Osteocyte (in vitro differentiated cells): Measurements from ENCODE around the gene TACC2. TPM values are rescaled to one million over a fixed set of nuclear protein-coding genes. Genes with fewer than 3 reads are reported as not detected.

ENCODE experiments used
- DNase-seq: peaks from one replicate; pipeline ENCODE4 v3.0.0; 2021; ENCODE audit warnings: mixed read lengths; ENCODE audit not compliant: unreplicated experiment; ENCODE audit errors: extremely low spot score
- H3K27ac Mint-ChIP-seq: one replicate; pipeline ENCODE4 v1.8.0; 2021; ENCODE audit warnings: mild to moderate bottlenecking, mixed read lengths; ENCODE audit not compliant: unreplicated experiment
- H3K27me3 Mint-ChIP-seq: one replicate; pipeline ENCODE4 v1.8.0; 2021; ENCODE audit warnings: mixed read lengths; ENCODE audit not compliant: unreplicated experiment
- H3K36me3 Mint-ChIP-seq: one replicate; pipeline ENCODE4 v1.8.0; 2021; ENCODE audit warnings: mixed read lengths; ENCODE audit not compliant: unreplicated experiment
- H3K4me1 Mint-ChIP-seq: one replicate; pipeline ENCODE4 v1.8.0; 2021; ENCODE audit warnings: mixed read lengths; ENCODE audit not compliant: unreplicated experiment
- H3K4me3 Mint-ChIP-seq: one replicate; pipeline ENCODE4 v1.8.0; 2021; ENCODE audit warnings: mild to moderate bottlenecking, moderate library complexity, mixed read lengths; ENCODE audit not compliant: unreplicated experiment
- H3K9me3 Mint-ChIP-seq: one replicate; pipeline ENCODE4 v1.8.0; 2021; ENCODE audit warnings: mixed read lengths; ENCODE audit not compliant: unreplicated experiment
- CTCF ChIP-seq: fragments of 200-600 bp; sonication (generic); IDR thresholded peaks from 2 replicates; pipeline ENCODE4 v1.5.0; 2021; ENCODE audit warnings: antibody characterized with exemption, mild to moderate bottlenecking, moderate library complexity
- total RNA-seq: library from RNA; stranded (reverse); gene quantifications from 2 replicates; pipeline ENCODE4 v1.2.1, GENCODE V29; 2021

The TACC2 gene
- total RNA-seq, 1 donor from 2014 or later, result 64.2 TPM

GRCh38 chr10:122181876-122182275, 192.9 kb downstream of the TACC2 start:
- Mint-ChIP-seq H3K36me3 (peaks cover 2% of the 10 kb centered on the region), H3K27me3 (no peaks in the 10 kb centered on the region), H3K4me3 (no peak overlapping the region), H3K9me3 (no peaks in the 10 kb centered on the region), H3K4me1 (peaks cover 52% of the 10 kb centered on the region), H3K27ac (peak overlapping the region; percentile 66)
- no peak for TF ChIP-seq CTCF
- no peak for DNase-seq

GRCh38 chr10:122182308-122182707, 193.3 kb downstream of the TACC2 start:
- no peak for DNase-seq
- H3K4me3 Mint-ChIP-seq, result no peak overlapping the region
- peaks cover 2% of the 10 kb centered on the region for H3K36me3 Mint-ChIP-seq
- H3K9me3 Mint-ChIP-seq, result no peaks in the 10 kb centered on the region
- no peak for TF ChIP-seq CTCF
- H3K27me3 Mint-ChIP-seq, result no peaks in the 10 kb centered on the region
- H3K27ac Mint-ChIP-seq, result peak overlapping the region; percentile 65
- H3K4me1 Mint-ChIP-seq, result peaks cover 54% of the 10 kb centered on the region

GRCh38 chr10:122184254-122184653, 195.3 kb downstream of the TACC2 start:
- no peak overlapping the region for H3K4me3 Mint-ChIP-seq
- no peak for DNase-seq
- TF ChIP-seq CTCF, result no peak
- H3K36me3 Mint-ChIP-seq, result peaks cover 3% of the 10 kb centered on the region
- no peaks in the 10 kb centered on the region for H3K9me3 Mint-ChIP-seq
- no peaks in the 10 kb centered on the region for H3K27me3 Mint-ChIP-seq
- peaks cover 49% of the 10 kb centered on the region for H3K4me1 Mint-ChIP-seq
- H3K27ac Mint-ChIP-seq, result peak overlapping the region; percentile 65

GRCh38 chr10:122185643-122186042, 196.7 kb downstream of the TACC2 start:
- Mint-ChIP-seq H3K27ac (no peak overlapping the region), H3K4me3 (no peak overlapping the region), H3K4me1 (peaks cover 56% of the 10 kb centered on the region), H3K9me3 (no peaks in the 10 kb centered on the region), H3K36me3 (peaks cover 3% of the 10 kb centered on the region), H3K27me3 (no peaks in the 10 kb centered on the region)
- DNase-seq, result no peak
- no peak for TF ChIP-seq CTCF

GRCh38 chr10:122186816-122187810, 198.2 kb downstream of the TACC2 start:
- no peak for TF ChIP-seq CTCF
- Mint-ChIP-seq H3K27ac (peak overlapping the region; percentile 41), H3K27me3 (no peaks in the 10 kb centered on the region), H3K36me3 (peaks cover 3% of the 10 kb centered on the region), H3K4me3 (no peak overlapping the region), H3K9me3 (no peaks in the 10 kb centered on the region), H3K4me1 (peaks cover 49% of the 10 kb centered on the region)
- DNase-seq, result no peak
